Endothelial cell of umbilical vein (primary cell): ENCODE measurements around the gene OCA2.

ENCODE experiments used
- CTCF ChIP-seq, 2 donors: IDR thresholded peaks; 1 replicate in 1 of 2; 2 replicates in 1 of 2; pipeline ENCODE4 v1.5.1; 2011; ENCODE audit warnings: low read length in 2 of 2, mild to moderate bottlenecking in 2 of 2, moderate library complexity in 2 of 2, control low read depth in 1 of 2, inconsistent platforms in 1 of 2, low read depth in 1 of 2; ENCODE audit not compliant: insufficient read depth in 1 of 2; ENCODE audit errors: extremely low read depth in 1 of 2
- MAX ChIP-seq: IDR thresholded peaks from 2 replicates; pipeline ENCODE4 v1.6.1; 2011; ENCODE audit not compliant: insufficient read depth, insufficient read length
- POLR2A ChIP-seq: IDR thresholded peaks from 2 replicates; pipeline ENCODE4 v1.6.1; 2012; ENCODE audit warnings: low read depth, mild to moderate bottlenecking, control low read depth, low read length
- POLR2AphosphoS5 ChIP-seq: IDR thresholded peaks from 2 replicates; pipeline ENCODE4 v1.6.1; 2012; ENCODE audit warnings: low read depth, mild to moderate bottlenecking, control low read depth, low read length, moderate library complexity; ENCODE audit not compliant: insufficient read depth

- TF ChIP-seq CTCF (IDR thresholded peaks at IDR 0.05; ENCODE audit: extremely low read depth in 1 of 2, insufficient read depth in 1 of 2, low read depth in 1 of 2, low read length in 2 of 2): no peak
- no peak for TF ChIP-seq POLR2A
- no peak for TF ChIP-seq MAX
- TF ChIP-seq POLR2AphosphoS5: no peak
These were observed 272.7 kb downstream of the OCA2 start for GRCh38 chr15:27826411-27826810.
